OCI-LY7 (cell line): ENCODE measurements around the gene NCAPH2. TPM values are rescaled to one million over a fixed set of nuclear protein-coding genes. Genes with fewer than 3 reads are reported as not detected.

Source experiments
- BruUV-seq: library from RNA; stranded (reverse); fragments of 400-500 nt; replicated peaks from 2 replicates; lab custom pipeline; 2021; lab: Mats Ljungman, UMichigan
- CTCF ChIA-PET: fragments of 300-600 bp; sonication (Branson Sonifier 250); formaldehyde crosslinking; loops from one replicate; lab custom pipeline; 2022; ENCODE audit warnings: antibody characterized with exemption; ENCODE audit not compliant: unreplicated experiment; lab: Charles Lee
- POLR2A ChIA-PET: fragments of 300-600 bp; sonication (Branson Sonifier 250); formaldehyde crosslinking; loops from one replicate; lab custom pipeline; 2022; ENCODE audit warnings: antibody characterized with exemption; lab: Charles Lee
- DNase-seq: peaks from one replicate; pipeline ENCODE4 v3.0.0-alpha.2; 2015; ENCODE audit warnings: low spot score
- H2AFZ ChIP-seq: fragments of 200-600 bp; sonication (generic), shearing (Covaris generic); 2 replicates; pipeline ENCODE4 v1.6.1; 2014; ENCODE audit warnings: mild to moderate bottlenecking, antibody characterized with exemption, low read length, moderate library complexity
- H3K27ac ChIP-seq: fragments of 200-600 bp; sonication (generic); 2 replicates; pipeline ENCODE4 v1.5.1; 2014; ENCODE audit warnings: mixed run types, low read depth, mild to moderate bottlenecking, moderate library complexity, low read length, inconsistent platforms; ENCODE audit not compliant: poor library complexity, severe bottlenecking
- H3K36me3 ChIP-seq: fragments of 200-600 bp; sonication (generic); 2 replicates; pipeline ENCODE4 v1.6.1; 2014; ENCODE audit warnings: mild to moderate bottlenecking, antibody characterized with exemption, low read length, moderate library complexity, mixed read lengths; ENCODE audit not compliant: insufficient read depth
- H3K4me1 ChIP-seq: fragments of 200-600 bp; sonication (generic); 2 replicates; pipeline ENCODE4 v1.5.1; 2014; ENCODE audit warnings: mild to moderate bottlenecking, low read length; ENCODE audit not compliant: insufficient read depth, poor library complexity, severe bottlenecking
- H3K4me2 ChIP-seq: fragments of 200-600 bp; sonication (generic); 2 replicates; pipeline ENCODE4 v1.6.1; 2014; ENCODE audit warnings: mild to moderate bottlenecking, low read length
- H3K4me3 ChIP-seq: fragments of 200-600 bp; sonication (generic); 2 replicates; pipeline ENCODE4 v1.5.1; 2014; ENCODE audit warnings: mild to moderate bottlenecking, low read depth, low read length; ENCODE audit not compliant: poor library complexity, severe bottlenecking
- H3K79me2 ChIP-seq: fragments of 200-600 bp; sonication (generic); 2 replicates; pipeline ENCODE4 v1.6.1; 2016; ENCODE audit warnings: low read depth, mild to moderate bottlenecking, low read length, moderate library complexity, mixed read lengths; ENCODE audit not compliant: insufficient read depth
- H3K9me2 ChIP-seq: fragments of 200-600 bp; sonication (generic); 2 replicates; pipeline ENCODE4 v1.6.1; 2016; ENCODE audit warnings: mild to moderate bottlenecking, low read length, mixed read lengths; ENCODE audit not compliant: insufficient read depth
- H3K9me3 ChIP-seq: fragments of 200-600 bp; sonication (generic); 2 replicates; pipeline ENCODE4 v1.6.1; 2014; ENCODE audit warnings: mild to moderate bottlenecking, mixed run types, low read length, mixed read lengths
- H4K20me1 ChIP-seq: fragments of 200-600 bp; sonication (generic); 2 replicates; pipeline ENCODE4 v1.6.1; 2014; ENCODE audit warnings: mild to moderate bottlenecking, antibody characterized with exemption, low read length, moderate library complexity, mixed read lengths; ENCODE audit not compliant: insufficient read depth
- EZH2phosphoT487 ChIP-seq: fragments of 200-600 bp; sonication (generic); IDR thresholded peaks from 2 replicates; pipeline ENCODE4 v1.6.1; 2018; ENCODE audit warnings: low read depth, borderline replicate concordance, mild to moderate bottlenecking, mixed run types, antibody characterized with exemption, low read length, moderate library complexity, mixed read lengths
- intact Hi-C: fragments of 100-400 bp; cut with micrococcal nuclease; formaldehyde crosslinking; loops from one replicate; pipeline ENCODE4 v1.10.0; 2022; ENCODE audit not compliant: unreplicated experiment
- total RNA-seq, 2 experiments: library from RNA; depleted of rRNA in 1 of 2; stranded (reverse); fragments of >200 nt in 1 of 2; shearing (Covaris generic) in 1 of 2; gene quantifications; 2 replicates each; pipeline ENCODE4 v1.2.3, GENCODE V29; 2014 to 2022
- TF ChIP-seq, protein P1 (sequence below): fragments of 200-600 bp; sonication (generic); conservative IDR thresholded peaks from 2 replicates; pipeline ENCODE4 v1.5.1; 2014; ENCODE audit warnings: mild to moderate bottlenecking, antibody characterized with exemption, low read length, moderate library complexity, mixed read lengths

The NCAPH2 gene
- total RNA-seq, 2 experiments from 2014 or later = 126 to 129 TPM

DNA sequence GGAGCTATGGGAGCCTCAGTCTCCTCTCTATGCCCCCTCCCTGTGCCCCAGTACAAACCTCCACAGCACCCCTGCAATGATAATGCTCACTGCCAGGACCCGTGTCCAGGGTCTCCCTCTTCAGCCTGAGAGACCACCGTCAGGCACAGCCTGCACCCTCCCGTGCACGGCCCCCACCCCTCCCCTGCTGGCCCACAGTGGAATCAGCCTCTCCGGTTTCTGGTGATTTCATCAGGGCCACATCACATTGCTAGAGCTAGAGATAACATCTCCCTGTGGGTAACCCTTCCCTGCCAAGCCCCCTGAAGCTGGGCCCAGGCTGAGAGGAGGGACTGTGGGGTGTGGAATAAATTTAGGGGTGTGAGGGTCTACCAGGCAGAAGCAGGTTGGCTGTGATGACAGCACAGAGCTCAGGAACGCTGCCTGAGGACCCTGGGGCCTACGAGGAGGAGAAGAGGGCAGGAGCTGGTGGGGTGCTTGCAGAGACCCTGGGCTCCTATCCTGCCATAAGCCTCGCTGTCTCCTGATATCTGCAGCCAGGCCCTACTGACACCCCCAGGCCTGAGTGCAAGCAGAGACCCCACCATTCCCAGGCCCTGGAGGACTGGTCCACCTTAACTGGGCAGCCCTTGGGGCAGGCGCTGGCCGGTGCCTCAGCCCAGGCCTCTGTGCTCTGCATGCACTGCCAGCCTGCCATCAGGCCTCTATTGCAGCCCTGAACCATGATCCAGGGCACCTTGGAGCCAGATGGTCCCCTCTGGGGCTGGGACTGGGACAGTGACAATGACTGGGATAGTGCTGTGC, 37.7 kb downstream of the NCAPH2 start, which contains the start of gene KLHDC7B:
TSS of gene KLHDC7B (plus strand) at position 378 of the 804 bp plus-strand sequence. CDS start at position 723, 345 bp downstream.
- TF ChIP-seq, protein P1, sequence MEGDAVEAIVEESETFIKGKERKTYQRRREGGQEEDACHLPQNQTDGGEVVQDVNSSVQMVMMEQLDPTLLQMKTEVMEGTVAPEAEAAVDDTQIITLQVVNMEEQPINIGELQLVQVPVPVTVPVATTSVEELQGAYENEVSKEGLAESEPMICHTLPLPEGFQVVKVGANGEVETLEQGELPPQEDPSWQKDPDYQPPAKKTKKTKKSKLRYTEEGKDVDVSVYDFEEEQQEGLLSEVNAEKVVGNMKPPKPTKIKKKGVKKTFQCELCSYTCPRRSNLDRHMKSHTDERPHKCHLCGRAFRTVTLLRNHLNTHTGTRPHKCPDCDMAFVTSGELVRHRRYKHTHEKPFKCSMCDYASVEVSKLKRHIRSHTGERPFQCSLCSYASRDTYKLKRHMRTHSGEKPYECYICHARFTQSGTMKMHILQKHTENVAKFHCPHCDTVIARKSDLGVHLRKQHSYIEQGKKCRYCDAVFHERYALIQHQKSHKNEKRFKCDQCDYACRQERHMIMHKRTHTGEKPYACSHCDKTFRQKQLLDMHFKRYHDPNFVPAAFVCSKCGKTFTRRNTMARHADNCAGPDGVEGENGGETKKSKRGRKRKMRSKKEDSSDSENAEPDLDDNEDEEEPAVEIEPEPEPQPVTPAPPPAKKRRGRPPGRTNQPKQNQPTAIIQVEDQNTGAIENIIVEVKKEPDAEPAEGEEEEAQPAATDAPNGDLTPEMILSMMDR = 0 out of 2 replicates have a peak, but pooled peaks have one; percentile 19
- no peak for TF ChIP-seq EZH2phosphoT487
- POLR2A ChIA-PET = interaction anchor here (0.6 to 0.7 kb wide), 3 partner anchors 11 to 52 kb away, joined by 3 to 4 read pairs (median 4); no protein-coding TSS in a partner anchor
- no peak within 1 kb of the TSS for H3K27ac ChIP-seq
- H4K20me1 ChIP-seq = no peaks in the 10 kb centered on the region
- H3K9me3 ChIP-seq = no peaks in the 10 kb centered on the region
- no peak for DNase-seq
- H3K4me2 ChIP-seq = peak within 1 kb of the TSS; percentile 51
- no peaks in the 10 kb centered on the region for H3K36me3 ChIP-seq
- no peak within 1 kb of the TSS for H3K4me3 ChIP-seq
- BruUV-seq = no TSS peak
- H3K4me1 ChIP-seq = peaks cover 45% of the 10 kb centered on the region
- CTCF ChIA-PET = interaction anchor here (0.6 kb wide), 1 partner anchor 21 kb away, joined by 5 read pairs; no protein-coding TSS in a partner anchor
- no peaks in the 10 kb centered on the region for H3K9me2 ChIP-seq
- intact Hi-C loops = loop anchor here (2.0 kb wide), 1 partner anchor 37 kb away; the partner anchor contains the start of gene CHKB
- no peaks in the 10 kb centered on the region for H3K79me2 ChIP-seq
- peak within 1 kb of the TSS; percentile 34; the same call in 1 of the 2 replicates for H2AFZ ChIP-seq

DNA sequence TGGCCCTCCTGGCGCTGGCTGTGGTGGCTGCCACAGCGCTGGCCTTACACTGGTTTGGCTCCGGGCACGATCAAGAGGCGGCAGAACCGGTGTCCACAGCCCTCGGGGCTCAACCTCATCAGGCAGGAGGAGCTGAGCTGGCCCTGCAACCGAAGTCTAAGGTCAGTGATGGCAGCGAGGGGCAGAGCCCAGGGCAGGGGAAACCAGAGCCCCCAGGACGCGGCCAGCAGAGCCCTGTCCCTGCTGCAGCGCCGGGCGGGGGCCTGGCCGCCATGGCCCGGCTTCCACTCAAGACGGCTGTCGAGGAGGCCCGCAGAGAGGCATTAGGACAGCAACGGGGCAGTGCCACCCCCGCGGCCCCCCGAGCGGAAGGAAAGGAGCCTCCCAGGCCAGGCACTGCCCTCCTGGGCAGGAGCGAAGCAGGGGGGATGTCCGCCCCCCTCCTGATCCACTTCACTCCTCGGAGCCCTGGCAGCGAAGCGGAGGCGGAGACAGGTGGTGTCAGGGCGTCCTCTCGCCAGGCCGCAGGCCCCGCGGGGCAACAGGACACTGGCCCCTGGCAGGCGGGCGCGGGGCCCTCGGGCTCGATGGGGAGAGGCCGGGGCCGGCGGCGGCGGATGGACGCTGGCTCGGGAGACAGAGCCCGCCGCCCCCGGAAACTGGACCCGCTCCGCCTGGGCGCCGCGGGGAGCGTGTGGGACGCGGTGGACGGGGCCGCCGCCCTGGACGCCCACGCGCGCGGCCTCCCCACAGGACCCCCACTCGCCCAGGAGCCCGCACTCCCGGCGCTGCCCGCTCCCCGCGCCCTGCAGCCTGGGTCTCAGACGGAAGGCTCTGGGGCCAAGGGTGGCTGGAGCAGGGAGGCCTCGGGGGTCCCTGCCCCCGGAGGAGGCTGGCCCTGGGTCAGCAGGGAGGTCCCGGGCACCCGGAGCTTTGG, 38.6 kb downstream of the NCAPH2 start:
- POLR2A ChIA-PET = interaction anchor here (1.8 kb wide), 1 partner anchor 7 kb away, joined by 9 read pairs; no protein-coding TSS in a partner anchor
- no peak overlapping the region for H3K4me2 ChIP-seq
- intact Hi-C loops = no loop called here
- no peak overlapping the region for H3K27ac ChIP-seq
- no peaks in the 10 kb centered on the region for H3K9me3 ChIP-seq
- H3K9me2 ChIP-seq = no peaks in the 10 kb centered on the region
- CTCF ChIA-PET = interaction anchor here (0.9 kb wide), 1 partner anchor 16 kb away, joined by 5 read pairs; the partner anchor contains the start of gene SYCE3
- BruUV-seq = no TSS peak
- H3K4me3 ChIP-seq = no peak overlapping the region
- no peak overlapping the region for H2AFZ ChIP-seq
- no peaks in the 10 kb centered on the region for H3K79me2 ChIP-seq
- H3K36me3 ChIP-seq = no peaks in the 10 kb centered on the region
- TF ChIP-seq, protein P1 = no peak
- no peak for DNase-seq
- H4K20me1 ChIP-seq = no peaks in the 10 kb centered on the region
- peaks cover 36% of the 10 kb centered on the region for H3K4me1 ChIP-seq
